Stimulated activated CD8-positive, alpha-beta memory T cell treated with anti-CD3 and anti-CD28 coated beads, Interleukin-2, amount 100 ng/mL, for 48 hours (primary cell): Measurements from ENCODE around the gene FAM13A.
"Not testable (repeated sequence)": the region's sequence is repeated elsewhere in the genome, so short reads cannot be mapped to it uniquely, and the experiment has no call there.

Source experiments
- DNase-seq, 2 donors: peaks; one replicate each; pipeline ENCODE4 v3.0.0-alpha.2; 2020; ENCODE audit warnings: low read depth in 2 of 2

FAM13A gene

GRCh38 chr4:88960576-88960975 lies 96.4 kb downstream of the FAM13A start:
- no peak for DNase-seq

- DNase-seq: no peak
Observed at GRCh38 chr4:88958080-88958479, 98.9 kb downstream of the FAM13A start.

- no peak for DNase-seq
Observed at GRCh38 chr4:88957570-88957969, 99.4 kb downstream of the FAM13A start.

- DNase-seq: no peak
Observed at GRCh38 chr4:88955580-88956380, 101.2 kb downstream of the FAM13A start.

DNA sequence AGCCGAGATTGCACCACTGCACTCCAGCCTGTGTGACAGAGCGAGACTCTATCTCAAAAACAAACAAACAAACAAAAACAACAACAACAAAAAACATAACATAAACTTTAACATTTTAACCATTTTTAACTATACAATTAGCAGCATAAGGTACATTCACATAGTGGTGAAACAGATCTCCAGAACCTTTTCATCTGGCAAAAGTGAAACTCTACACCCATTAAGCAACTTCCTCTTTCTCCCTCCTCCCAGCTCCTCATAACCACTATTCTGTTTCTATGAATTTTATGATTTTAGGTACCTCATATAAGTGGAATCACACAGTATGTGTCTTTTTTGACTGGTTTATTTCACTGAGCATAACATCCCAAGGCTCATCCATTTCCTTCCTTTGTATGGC lies 103.6 kb downstream of the FAM13A start:
- DNase-seq: no peak

DNA sequence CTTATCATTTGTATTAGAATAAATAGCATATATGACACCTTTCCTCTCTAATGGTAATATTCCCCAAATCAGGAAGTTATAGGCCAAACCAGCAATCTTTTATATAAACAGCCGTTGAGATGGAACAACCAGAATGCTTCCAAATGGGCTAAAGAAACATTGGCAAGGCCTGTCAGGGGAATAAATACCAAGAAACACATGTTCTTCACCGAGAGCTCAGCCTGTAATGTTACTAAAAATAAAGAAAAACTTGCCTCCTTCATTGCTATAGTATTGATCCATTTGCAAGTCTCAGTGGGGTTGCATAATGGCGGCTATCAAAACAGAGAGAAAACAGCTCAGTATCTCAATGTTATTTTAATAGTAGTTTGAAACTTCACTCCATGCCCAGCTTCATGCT lies 104.9 kb downstream of the FAM13A start:
- DNase-seq: no peak

- no peak for DNase-seq
Observed at GRCh38 chr4:88949605-88950004, 107.4 kb downstream of the FAM13A start.

- no peak for DNase-seq
Observed at GRCh38 chr4:88940506-88940905, 116.5 kb downstream of the FAM13A start.

DNA sequence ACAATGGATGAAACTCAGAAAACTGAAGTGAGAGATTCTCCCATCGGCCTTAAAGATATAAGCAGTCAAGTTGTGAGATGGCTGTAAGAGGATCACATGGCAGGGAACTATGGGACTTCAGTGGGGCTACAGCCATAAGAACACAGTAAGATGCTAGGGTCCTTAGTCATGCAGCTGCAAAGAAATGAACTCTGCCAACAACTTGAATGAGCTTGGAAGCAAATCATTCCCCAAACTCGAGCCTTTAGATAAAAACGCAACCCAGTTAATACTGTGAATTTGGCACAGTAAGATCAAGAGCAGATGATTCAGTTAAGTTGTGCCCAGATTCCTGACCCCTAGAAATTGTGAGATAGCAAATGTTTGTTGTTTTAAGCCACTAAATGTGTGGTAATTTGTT lies 117.3 kb downstream of the FAM13A start:
- DNase-seq: no peak

- DNase-seq: no peak
Observed at GRCh38 chr4:88938138-88938537, 118.8 kb downstream of the FAM13A start.

DNA sequence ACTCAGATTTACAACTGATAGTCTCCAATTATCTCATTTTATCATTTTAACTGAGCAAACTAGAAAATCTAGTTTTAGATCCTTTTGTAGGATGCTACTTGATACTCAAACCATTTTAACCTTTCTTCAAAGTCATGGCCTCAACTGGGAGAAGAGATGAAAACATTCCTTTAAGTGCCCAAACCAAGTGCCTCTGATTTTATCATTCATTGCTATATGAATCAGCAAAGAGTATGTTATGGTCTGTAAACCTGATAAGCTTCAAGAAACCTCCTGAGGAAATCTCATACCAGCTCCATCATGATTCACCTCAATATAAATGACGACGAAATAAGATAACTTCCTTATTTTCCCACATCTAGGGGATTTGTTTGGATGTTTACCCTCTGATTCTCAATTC lies 119.9 kb downstream of the FAM13A start:
- DNase-seq: no peak

DNA sequence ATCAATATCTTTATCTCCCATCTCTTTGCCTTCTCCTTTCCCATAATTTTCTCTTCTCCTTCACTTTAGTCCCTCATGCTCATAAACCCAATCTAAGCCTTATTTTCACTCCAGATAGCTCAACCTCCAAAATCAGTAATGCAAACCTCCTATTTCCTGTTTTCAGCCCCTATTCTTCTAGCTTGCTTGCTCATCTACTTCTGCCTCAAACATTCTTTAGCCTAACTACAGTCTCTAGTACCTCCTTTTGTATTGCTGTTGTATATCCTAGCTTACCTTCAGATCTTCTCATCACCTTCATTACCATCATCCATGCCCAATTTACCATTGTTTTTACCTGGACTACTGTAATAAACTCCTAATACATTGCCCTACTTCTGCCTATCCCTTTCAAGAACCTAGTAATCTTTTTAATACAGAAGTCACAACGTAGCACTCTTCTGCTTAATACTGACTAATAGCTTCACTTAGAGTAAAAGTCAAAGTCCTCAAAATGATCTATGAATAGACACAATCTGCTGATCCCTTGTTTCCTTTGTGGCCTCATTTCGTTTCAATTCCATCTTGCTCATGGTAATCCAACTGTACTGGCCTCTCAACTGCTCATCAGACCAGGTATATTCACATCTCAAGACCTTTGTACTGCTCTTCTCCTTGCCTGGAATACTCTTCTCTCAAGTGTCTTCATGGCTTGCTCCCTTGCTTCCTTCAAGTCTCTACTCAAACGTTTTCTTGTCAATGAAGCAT lies 123.4 kb downstream of the FAM13A start:
- no peak for DNase-seq

GRCh38 chr4:88928852-88929251 lies 128.1 kb downstream of the FAM13A start:
- no peak for DNase-seq

DNA sequence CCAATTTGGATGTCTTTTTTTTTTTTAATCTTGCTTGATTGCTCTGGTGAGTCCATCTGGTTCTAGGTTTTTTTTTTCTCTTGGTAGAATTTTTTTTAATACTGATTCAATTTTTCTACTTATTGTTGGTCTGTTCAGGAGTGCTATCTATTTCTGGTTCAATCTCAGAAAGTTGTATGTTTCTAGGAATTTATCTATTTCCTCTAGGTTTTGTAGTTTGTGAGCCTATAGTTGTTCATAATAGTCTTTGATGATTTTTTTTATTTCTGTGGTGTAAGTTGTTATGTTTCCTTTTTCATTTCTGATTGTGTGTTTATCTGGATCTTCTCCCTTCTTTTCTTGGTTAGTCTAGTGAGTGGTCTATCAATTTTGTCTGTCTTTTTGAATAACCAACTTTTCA lies 129.6 kb downstream of the FAM13A start:
- DNase-seq: no peak

- DNase-seq: no peak
Observed at GRCh38 chr4:88919056-88919455, 137.9 kb downstream of the FAM13A start.

GRCh38 chr4:88913181-88913580 lies 143.8 kb downstream of the FAM13A start:
- DNase-seq: not testable (repeated sequence)

DNA sequence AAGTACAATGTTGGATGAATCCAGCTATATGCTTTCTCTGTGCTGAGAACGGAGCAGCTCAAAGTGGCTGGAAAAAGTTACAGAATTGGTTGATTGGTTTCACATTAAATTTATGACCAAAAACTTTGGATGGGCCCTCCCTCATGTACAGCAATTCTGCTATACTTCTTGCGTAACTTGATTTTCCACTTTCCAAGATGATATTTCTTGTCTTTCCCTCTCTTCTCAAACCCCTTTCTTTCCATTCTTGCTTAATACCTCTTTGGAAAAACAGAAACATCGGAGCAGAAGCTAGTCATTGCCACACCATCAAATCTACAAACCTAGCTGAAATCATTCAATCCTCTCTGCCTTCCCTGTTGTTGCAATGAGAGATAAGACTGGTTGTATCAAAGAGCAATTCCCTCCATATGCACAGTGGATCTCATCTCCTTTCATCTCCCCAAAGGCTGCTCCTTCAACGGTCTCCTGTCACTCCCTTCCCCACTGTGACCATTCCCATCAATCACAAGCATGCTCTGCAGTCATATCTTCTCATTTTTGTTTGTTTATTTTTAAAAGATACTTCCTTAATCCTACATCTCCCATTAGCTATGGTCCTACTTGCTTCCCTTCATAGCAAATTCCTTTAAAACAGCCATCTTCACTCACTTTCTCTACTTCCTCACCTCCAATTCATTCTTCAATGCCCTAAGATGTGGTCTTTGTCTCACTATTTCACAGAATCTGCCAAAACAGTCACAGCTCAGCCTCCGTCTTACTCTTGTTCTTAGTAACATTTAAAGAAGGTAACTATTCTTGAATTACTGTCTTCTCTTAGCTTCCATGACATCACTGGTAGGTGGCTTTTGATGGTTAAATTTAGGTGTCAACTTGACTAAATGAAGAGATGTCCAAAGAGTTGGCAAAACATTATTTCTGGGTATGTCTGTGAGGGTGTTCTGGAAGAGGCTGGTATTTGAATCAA lies 145.5 kb downstream of the FAM13A start:
- DNase-seq: no peak

- DNase-seq: no peak
Observed at GRCh38 chr4:88910101-88910500, 146.9 kb downstream of the FAM13A start.

- DNase-seq: no peak
Observed at GRCh38 chr4:88908521-88908920, 148.5 kb downstream of the FAM13A start.

DNA sequence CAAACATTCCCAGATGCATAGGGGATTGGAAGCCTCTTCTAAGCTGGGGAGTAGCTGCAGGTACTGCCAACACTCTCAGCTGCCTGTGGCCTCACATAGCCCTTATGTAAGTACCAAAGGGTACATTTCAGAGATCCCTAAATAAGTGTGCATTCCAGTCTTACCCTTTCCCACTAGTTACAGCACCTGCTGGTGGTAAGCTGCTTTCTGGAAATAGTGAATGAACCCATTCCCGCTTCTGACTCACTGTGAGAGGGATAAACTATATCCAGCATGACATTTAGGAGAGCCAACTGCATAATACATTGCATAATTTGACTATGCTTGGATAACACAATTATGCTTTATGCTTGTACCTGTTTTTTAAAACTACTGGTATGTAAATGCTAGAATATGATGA lies 149.0 kb downstream of the FAM13A start:
- no peak for DNase-seq

DNA sequence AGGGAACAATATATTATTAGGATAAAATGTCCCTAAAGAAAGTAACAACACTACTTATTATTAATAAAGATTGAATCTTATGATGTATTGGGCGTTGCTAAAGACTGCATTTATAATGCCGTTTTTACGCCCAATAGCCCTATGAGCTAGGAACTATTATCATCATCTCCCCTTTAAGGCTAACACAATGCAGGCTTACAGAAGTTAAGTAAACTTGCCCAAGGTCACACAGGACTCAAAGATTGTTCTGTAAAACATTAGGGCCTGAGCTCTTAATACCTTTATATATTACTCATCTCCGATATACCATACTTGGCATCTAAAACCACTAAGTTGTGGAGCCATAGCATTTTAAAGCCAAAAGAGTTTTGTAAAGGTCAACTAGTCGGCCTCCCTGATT lies 149.5 kb downstream of the FAM13A start:
- DNase-seq: no peak

GRCh38 chr4:88904240-88904639 lies 152.7 kb downstream of the FAM13A start:
- not testable (repeated sequence) for DNase-seq
